Measurements from ENCODE around the gene SLC6A15.

DNA sequence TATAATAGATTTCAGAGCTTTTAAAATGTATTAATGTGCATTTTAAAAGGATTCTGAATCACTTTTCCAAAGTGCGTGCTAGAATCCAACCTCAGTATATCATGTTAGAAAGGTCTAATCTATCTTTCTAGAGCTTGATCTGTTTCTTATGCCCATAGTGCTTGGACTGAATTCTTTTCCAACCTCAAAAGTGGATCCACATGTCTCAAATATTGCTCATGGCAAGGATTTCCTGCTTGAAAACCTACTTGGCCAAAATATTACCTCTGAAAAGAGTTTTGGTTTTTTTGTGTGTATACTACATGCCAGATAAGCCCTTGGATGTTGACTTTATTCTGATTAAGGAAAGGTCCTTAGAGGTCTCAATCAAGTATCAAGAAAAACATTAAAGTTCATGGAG lies 16.9 kb upstream of the SLC6A15 start:
- TF ChIP-seq TARDBP (IDR thresholded peaks at IDR 0.05), result no peak
- TF ChIP-seq SUZ12 (IDR thresholded peaks at IDR 0.05), result no peak
- no peak for TF ChIP-seq FOXK2 (IDR thresholded peaks at IDR 0.05)

Data from HEK293T (cell line).